Coronary artery (tissue), 2 donors: ENCODE results near the gene FHIT.

Experiments
- DNase-seq: peaks from one replicate; pipeline ENCODE4 v3.0.0-alpha.2; 2017; ENCODE audit warnings: low spot score
- H3K27ac ChIP-seq, 2 donors: fragments of 200-600 bp; sonication (generic); one replicate each; pipeline ENCODE4 v1.5.1; 2016 to 2019
- H3K4me3 ChIP-seq: fragments of 200-600 bp; sonication (generic); 2 replicates; pipeline ENCODE4 v1.5.1; 2016; ENCODE audit warnings: mild to moderate bottlenecking, moderate library complexity
- CTCF ChIP-seq: fragments of 200-600 bp; sonication (generic); IDR thresholded peaks from one replicate; pipeline ENCODE4 v1.5.1; 2019; ENCODE audit warnings: antibody characterized with exemption

The FHIT gene

DNA sequence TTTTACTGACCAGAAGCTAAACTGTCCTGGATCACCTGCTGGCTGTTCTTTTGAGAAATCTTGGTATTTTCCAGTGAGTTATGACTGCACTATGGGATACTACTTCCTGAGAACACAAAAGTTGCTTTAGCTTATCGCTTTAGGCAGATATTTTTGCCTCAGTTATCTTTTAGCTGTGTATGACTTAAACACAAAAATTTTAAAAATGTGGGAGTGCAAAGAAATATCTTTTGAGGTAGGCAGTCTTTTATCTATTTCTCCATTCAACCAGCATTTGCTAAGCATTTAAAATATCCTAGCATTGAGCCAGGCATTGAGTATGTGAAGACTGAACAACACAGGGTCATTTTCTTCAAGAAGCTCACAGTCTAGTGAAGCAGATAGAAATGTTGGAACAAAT, 981.9 kb downstream of the FHIT start:
- no peak for DNase-seq
- no peak overlapping the region for H3K27ac ChIP-seq
- TF ChIP-seq CTCF: no peak
- H3K4me3 ChIP-seq: no peak overlapping the region

DNA sequence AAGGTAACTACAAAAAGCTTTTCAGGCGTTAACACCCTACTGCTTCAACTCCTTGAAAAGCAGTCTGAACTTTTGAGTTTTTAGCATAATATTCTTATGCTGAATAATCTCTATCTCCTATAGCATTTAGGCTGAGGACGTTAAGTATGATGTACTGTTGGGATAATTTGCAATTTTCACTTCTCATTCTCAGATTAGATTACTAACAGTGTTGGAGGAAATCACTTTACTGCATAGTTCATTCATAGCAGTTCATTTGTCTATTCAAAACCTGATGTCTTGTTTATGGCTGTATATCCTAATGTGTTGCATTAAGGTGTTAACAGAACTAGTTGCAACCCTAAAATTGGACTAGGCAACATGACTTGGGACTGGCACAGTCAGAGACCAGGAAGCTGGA, 983.1 kb downstream of the FHIT start:
- no peak for DNase-seq
- Histone ChIP-seq H3K4me3 (no peak overlapping the region), H3K27ac (no peak overlapping the region)
- TF ChIP-seq CTCF: no peak

DNA sequence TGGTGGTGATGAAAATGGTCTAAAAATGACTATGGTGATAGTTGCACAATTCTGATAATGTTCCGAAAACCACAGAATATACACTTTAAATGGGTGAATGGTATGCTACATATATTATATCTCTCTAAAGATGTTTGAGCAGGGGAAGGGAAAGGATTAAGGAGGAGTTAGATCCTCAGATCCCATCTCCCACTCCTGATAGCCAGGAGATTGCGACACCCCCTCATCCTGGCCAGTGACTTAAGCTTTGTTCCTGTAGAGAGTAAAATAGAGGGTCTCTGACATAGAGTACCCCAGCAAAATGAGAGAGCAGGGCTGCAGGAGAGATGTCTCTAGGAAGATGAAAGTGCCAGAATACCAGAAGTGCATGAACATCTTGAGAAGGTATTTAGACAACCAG, 984.8 kb downstream of the FHIT start:
- no peak overlapping the region for H3K27ac ChIP-seq
- no peak for DNase-seq
- TF ChIP-seq CTCF: no peak

GRCh38 chr3:60263191-60263590, 988.1 kb downstream of the FHIT start:
- DNase-seq: no peak
- TF ChIP-seq CTCF: no peak
- Histone ChIP-seq H3K27ac (no peak overlapping the region), H3K4me3 (no peak overlapping the region)

More for the DNA sequence above, 984.8 kb downstream of the FHIT start:
- no peak overlapping the region for H3K4me3 ChIP-seq

DNA sequence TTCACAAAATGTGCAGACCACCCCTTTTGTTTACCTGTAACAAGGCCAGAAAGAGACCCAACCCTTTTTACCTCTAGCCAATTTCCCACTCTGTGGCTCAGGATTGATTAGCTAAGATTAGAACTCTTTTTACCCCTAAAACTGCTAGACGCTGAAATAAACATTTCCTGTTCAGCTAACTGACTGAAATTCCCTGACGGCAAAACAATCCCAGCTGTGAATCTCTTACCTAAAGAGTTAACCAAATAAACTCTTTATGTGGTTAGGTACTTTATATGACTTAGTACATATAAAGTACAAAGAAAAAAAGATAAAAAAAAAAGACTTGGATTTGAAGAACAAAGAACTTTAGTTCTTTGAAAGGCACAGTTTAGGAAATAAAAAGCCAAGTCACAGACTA, 988.7 kb downstream of the FHIT start:
- no peak overlapping the region for H3K4me3 ChIP-seq
- H3K27ac ChIP-seq: no peak overlapping the region
- no peak for DNase-seq
- TF ChIP-seq CTCF: no peak

- DNase-seq: no peak
- no peak for TF ChIP-seq CTCF
- Histone ChIP-seq H3K4me3 (no peak overlapping the region), H3K27ac (no peak overlapping the region)
These were observed 990.7 kb downstream of the FHIT start for GRCh38 chr3:60260546-60260945.

DNA sequence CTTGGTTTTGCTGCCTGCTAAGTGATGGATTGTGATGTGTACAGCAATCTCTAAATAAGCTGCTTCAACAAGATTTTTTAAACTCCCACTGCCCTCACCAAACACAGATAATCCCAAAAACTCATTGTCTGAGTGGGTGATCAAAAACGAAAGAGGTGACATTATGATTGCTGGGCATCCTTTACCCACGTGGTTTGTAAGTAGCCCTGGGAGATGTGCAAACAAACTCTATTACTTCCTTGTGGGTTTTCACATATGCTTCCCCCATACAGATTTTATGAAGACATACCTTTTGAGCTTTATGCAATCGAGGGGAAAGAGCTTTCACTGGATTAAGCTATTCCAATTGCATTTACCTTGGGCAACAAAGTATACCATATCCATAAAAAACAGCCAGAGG, 1000.4 kb downstream of the FHIT start:
- no peak for DNase-seq
- Histone ChIP-seq H3K4me3 (no peak overlapping the region), H3K27ac (no peak overlapping the region)
- TF ChIP-seq CTCF: no peak
